Measurements from ENCODE around the gene SYT12. TPM values are rescaled to one million over a fixed set of nuclear protein-coding genes. Genes with fewer than 3 reads are reported as not detected.

Gene SYT12
- polyA plus RNA-seq, 1 donor = 0.18 TPM

DNA sequence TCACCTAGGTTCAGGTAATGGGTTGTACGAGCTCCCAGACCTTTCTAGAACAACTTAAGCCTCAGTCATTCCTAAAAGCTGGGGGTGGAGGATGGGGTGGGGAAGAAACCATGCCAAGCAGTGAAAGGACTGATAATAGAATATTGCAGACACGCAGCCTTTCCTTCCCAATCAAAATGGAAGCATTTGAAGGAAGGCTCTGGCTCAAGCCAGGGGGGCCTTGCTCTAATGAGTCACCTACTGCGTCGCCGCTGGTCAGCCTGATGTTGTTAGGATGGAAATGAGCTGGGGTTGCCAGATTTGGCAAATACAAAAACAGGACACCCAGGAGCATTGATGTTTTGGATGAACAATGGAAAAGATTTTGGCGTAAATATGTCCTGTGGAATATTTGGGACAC, 6.2 kb downstream of the SYT12 start:
- DNase-seq = no peak

DNA sequence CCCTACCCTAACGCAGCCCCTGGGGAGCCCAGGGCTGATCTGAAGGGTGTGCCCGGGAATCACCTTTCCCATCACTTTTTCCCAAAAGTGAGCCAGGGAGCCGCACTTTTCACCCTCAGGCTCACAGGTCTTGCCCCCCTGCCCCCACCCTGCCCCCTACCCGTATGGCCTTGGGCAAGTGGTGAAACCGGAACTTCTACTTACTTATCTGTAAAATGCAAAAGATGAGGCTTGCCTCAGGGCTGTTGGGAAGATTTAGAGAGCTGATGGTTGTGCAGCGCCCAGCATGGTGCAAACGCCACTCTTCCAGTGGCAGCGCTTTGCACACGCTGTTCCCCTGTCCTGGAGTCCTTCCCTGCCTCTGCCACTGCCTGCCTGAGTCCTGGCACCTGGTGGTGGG, 8.0 kb downstream of the SYT12 start:
- no peak for DNase-seq

DNA sequence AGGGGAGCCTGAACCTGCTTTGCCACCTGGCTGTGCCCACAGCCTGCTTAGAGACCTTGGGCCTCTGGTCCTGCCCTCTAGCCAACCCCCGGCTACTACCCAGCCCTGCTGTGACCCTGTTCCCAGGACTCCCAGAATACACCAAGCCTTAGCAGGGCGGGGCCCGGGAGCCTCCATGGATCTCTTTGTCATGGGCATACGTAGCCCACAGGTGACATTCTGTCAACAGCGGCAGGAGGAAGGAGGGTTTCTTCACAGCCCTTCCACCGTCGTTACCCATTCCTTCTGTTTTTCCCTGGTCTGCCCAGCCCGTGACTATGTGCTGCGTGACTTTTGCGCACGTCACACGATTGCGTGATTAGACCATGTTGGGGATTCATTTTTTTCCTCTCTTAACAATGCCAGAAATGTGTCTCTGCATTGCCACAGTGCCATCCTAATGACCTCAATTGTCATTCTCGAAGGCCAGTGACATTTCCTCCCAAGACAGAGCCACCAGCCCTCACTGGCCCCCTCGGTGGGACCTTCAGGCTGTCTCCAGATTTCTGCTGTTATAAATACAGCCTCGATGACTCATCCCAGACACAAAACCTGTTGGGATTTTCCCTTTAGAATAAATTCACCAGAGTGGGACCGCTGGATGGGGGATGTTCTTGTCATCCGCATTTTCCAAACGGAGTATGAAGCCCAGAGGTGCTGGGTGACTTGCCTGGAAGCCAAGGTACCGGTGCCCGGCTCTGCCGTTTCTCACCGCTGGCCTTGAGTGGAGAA, 9.0 kb downstream of the SYT12 start:
- no peak for DNase-seq

DNA sequence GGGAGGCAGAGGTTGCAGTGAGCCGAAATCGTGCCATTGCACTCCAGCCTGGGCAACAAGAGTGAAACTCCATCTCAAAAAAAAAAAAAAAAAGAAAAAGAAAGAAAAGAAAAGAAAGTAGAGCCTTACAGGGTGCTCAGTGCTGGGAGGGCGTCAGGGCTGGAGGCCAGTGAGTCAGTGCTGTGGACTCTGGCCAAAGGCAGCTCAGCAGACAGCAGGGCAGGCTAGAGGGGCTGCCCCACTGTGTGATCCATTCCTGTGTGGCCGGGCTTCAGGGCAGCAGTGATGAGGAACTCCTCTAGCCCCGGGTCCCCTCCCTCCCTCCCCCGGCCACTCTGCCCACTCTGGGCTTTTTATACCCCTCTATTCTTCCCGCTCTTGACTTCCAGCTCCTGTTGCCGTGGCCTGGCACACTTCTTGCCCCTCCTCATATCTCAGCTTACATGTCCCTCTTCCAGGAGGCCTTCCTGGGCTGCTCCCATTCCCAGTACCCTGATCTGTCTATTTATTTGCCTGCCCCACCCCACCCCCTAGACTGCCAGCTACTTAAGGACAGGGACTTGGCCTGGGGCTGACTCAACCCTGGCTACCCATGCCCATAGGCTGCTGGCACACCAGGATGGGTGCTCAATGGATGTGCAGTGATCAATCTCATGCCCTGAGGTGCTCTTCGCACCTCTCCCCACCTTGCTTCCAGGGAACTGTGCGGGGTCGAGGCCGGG, 10.1 kb downstream of the SYT12 start:
- no peak for DNase-seq

DNA sequence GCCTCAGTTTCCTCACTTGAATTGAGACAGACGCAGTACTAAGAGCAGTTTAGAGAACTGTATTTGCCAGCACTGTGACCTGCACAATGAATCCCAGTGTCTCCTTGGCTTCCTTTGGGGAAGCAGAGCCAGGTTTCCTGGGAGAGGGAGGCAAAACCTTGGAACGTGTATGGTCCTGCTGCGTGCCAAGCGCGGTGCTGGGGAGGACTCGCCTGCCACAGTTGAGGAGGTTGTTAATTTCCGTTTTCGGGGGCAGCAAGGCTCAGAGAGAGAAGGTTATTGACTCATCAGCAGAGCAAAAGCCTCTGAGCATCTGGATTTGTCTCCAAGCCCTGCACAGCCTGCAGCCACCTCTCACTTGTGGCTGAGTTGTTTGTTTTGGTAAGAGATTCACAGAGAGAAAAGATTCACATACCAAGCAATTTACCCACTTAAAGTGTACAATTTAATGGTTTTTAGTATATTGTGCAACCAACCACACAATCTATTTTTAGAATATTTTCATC, 10.8 kb downstream of the SYT12 start:
- no peak for DNase-seq

DNA sequence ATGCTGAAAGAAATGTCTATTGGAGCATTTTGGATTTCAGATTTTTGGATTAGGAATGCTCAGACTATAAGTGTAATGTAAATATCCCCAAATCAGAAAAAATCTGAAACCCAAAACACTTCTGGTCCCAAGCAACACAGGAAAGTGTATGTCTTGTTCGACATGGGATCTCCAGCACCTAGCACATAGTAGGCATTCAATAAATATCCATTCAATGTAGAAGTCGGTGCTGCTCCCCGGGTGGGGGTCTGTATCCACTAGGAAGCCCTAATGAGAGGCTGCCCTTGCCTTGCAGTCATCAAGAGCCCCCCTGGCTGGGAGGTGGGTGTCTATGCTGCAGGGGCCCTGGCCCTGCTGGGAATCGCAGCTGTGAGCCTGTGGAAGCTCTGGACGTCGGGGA, 11.4 kb downstream of the SYT12 start:
- no peak for DNase-seq

DNA sequence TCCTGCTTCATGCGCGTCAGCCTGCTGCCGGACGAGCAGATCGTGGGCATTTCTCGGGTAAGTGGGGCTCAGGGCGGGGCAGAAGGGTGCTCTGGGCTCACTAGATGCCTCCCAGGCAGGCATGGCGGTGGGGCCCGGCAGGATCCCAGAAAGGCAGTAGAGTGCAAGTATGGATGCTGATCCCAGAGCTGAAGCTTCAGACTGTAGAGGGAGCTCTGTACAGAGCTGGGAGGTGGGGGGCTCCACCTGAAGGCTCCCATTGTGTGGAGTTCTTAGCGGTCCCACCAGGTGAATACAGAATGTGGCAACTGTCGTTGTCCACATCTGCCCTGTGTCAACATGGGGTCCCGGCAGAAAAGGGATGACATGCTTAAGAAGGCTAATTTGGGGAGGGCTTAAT, 17.2 kb downstream of the SYT12 start:
- no peak for DNase-seq

DNA sequence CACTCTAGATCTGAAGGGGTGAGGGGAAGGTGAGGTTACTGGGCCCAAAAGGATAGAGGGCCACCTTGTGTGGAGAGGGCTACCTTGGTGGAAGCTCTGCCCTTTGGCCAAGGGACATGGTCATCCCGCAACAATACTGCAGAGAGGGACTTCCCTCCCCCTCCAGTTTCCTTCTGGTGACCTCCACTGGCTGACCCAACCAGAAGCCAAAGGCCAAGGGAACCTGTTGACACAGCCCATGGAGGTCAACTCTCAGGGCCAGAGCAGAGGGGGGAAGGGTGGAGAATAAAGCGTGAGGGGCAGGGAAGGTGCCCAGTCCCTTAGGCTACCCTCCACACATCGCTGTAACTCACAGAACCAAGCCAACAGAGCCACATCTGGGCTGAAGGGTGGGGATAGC, 18.7 kb downstream of the SYT12 start:
- DNase-seq = no peak

DNA sequence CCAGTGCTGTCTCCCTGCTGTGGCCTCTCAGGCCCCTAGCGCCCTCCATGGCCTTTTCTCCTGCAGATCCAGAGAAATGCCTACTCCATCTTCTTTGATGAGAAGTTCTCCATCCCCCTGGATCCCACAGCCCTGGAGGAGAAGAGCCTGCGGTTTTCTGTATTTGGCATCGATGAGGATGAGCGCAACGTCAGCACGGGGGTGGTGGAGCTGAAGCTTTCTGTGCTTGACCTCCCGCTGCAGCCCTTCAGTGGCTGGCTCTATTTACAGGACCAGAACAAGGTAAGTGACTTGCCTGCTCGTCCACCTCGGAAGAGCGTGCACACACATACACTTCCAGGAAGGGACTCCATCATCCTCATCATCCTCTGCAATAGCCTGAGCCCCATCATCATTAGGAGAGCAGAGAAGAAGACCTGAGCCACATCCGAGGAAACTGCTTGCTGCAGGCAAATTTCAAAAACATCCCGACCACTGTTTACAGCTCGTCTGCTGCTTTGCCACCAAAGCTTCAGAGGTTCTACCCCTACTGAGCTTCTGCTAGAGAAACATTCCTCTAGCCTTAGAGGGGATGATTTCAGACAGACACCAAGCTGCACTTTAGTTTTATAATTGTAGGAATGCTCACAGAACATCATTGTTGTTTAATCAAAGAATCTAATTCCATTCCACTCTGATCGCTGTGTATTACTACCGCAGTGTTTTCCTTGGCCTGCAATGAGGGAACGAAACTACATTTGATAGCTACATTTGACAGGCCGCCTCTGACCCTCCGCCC, 20.8 kb downstream of the SYT12 start:
- DNase-seq = no peak

DNA sequence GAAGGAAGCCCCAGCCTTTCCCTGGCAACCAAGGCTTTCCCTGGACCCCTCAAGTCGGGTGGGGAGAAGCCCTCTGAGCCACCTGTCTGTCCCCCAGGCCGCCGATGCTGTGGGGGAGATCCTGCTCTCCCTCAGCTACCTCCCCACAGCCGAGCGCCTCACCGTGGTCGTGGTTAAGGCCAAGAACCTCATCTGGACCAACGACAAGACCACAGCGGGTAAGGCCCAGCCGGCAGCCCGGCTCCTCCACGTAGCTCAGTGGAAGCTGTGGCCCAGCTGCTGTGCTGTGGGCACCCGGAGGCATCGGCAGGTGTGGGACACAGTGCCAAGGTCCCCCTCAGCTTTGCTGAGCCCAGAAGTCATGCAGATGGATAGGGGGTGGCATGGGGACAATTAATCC, 21.6 kb downstream of the SYT12 start:
- no peak for DNase-seq

DNA sequence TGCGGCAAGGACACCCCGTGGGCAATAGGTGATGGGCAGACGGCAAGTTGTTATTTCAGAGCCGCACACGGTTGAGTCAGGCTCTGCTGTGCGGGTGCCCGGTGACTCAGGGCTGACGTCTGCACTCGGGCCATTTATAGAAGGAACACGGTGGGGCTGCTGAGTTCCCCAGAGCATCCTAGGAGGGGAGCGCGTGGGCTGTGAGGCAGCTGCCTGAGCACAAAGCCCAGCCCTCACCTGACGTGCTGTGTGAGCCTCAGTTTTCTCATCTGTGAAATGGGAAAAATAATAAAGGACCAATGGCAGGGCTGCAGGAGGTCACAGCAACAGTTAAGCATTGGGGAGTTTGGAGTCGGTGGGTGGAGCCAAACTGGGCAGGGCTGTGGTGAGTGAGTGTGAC, 22.4 kb downstream of the SYT12 start:
- no peak for DNase-seq

DNA sequence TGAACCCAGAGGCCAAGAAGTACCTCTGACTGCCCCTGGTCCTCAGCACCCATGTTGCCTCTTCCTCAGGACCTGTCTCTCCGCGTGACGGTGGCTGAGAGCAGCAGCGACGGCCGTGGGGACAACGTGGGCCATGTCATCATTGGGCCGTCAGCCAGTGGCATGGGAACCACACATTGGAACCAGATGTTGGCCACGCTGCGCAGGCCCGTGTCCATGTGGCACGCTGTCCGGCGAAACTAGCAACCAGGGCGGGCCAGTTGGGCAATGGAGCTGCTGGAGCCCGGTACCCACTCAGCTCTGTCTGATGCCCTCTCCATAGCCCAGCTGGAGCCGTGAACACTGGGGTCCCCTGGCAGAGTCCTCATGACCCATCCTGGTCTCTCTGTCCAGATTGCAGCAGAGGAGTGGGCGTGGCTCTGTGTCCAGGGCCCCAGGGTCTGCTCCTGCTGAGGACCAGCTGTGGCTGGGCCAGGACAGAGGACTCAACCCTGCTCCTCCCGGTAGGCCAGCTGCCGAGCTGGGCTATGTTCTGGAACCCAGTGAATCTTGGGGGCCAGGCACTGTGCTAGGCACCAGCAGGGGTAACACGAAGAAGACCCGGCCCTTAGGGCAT, 25.7 kb downstream of the SYT12 start:
- no peak for DNase-seq

DNA sequence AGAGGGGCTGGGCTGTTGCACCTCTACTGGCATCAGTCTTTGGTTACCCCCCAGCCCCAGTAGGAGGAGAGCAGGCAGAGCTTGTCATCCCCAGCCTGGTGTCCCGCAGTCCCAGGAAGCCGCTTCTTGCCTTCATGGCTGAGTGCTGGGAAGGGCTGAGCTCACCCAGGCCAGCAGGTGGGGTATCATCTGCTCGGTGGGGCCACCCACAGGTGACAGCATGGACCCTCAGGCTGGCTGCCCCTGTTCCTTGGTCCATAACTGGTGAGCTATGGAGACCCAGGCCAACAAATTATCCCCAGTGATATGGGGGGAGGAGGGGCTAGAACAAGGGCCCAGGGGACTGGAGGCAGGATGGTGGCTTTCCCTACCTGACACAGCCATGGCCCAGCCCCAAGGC, 27.2 kb downstream of the SYT12 start:
- no peak for DNase-seq

DNA sequence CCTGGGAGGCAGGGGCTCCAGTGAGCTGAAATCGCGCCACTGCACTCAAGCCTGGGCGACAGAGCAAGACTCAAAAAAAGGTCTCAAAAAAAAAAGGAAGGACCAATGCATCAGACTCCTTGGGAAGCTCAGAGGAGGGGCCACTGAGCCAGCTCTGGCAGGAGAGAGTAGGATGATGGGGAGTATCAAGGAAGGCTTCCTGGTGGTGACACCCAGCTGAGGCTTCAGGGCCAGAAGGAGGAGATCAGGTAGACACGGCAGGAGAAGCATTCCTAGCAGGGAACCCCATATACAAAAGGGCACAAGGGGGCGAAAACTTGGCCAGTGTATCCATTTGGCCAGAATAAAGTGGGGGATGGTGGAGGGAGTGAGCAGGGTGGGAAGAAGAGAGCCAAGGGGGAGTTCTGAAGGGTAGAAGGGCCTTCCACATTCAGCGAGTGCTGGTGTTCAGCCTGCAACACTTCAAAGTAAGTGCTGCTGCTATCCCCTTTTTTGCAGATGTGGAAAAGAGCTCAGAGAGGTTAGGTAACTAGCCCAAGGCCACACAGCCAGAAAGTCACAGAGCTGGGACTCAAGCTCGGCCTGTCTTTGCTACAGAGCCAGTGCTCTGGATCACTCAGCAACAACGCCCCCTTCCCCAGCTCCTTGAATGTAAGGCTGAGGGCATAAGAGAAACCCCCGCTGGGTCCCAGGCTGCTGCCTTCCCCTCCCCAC, 28.4 kb downstream of the SYT12 start:
- DNase-seq = no peak

DNA sequence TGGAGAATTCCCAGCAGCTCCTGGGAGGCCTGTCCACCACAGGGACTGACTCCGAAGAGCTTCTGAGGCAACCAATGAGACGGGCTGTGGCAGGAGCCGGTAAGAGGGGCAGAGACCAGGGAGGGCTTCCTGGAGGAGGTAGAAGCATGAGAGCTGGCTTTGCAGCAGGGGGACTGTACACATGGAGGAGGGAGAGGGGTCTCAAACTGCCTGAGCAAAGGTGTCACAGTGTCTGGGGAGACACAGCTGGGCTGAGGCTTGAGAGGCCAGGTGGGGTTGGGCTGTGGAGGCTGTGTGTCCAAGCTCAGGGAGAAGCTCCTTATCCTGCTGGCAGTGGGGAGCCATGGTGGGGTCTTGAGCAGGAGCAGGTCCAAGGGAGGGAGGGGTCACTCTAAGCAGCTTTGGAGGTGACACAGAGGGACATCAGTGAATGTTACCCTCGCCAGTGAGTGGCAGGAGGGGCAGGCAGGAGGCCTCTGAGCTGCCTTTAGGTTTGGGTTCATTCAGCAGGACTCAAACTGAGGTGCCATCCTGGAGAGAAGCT, 29.1 kb downstream of the SYT12 start:
- DNase-seq = no peak

DNA sequence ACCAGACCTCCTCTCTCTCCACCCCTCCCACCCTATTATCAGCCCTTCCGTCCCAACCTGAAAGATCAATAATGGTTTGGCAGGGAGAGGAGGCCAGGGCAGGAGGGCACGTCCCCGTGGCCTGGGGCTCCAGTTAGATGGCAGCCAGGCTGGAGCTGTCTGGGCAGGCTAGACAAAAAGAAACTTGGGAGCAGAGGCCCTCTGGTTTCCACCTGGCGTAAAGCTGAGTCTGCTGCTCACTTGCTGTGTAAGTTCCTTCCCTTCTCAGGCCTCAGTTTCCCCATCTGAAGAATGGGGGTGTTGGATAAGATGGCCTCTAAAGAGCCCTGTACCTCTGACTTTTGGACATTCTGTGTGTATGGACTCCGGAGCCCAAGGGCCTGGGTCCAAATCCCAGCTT, 30.0 kb downstream of the SYT12 start:
- no peak for DNase-seq

DNA sequence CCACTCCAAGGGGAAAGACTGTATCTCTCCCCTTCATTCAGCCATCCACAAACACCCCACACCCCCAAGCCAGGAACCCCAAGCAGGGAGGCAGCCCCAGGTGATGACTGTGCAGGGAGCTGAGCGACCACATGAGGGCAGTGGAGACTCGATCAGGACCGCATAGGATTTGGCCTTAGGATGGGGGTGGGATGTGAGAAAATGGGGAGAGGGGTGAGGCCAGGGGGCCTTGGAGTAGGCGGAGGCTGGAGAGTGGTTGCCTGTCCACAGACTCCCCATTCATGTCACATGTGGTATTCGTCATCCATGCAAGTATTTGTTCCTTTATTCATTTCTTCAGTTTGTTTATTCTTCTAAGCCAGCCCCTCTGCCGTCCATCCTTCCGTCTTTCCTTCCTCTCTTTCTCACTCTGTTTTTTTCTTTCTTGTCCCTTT, 31.0 kb downstream of the SYT12 start:
- no peak for DNase-seq

DNA sequence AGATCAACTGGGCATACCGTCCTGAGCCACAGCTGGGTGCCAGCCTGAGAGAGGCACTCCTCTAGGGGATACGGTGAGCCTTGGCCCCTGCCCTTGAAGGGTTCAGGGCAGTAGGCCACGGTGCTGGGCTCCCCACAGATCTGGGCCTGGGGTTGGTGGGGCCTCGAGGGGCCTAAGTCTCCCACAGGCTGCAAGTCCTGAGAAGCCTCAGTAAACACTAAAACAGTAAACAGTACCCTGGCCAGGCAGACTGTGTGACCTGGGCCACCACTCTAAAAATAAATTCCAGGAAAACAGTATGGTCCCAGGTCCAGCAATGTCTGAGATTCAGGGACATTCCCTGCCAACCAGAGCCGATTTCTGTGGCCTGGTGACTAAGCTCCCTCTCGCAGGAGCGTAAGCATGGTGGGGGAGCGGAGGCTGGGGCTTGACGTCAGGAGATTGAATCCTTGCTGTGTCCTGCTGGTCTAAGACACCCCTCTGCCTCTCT, 31.5 kb downstream of the SYT12 start:
- no peak for DNase-seq

DNA sequence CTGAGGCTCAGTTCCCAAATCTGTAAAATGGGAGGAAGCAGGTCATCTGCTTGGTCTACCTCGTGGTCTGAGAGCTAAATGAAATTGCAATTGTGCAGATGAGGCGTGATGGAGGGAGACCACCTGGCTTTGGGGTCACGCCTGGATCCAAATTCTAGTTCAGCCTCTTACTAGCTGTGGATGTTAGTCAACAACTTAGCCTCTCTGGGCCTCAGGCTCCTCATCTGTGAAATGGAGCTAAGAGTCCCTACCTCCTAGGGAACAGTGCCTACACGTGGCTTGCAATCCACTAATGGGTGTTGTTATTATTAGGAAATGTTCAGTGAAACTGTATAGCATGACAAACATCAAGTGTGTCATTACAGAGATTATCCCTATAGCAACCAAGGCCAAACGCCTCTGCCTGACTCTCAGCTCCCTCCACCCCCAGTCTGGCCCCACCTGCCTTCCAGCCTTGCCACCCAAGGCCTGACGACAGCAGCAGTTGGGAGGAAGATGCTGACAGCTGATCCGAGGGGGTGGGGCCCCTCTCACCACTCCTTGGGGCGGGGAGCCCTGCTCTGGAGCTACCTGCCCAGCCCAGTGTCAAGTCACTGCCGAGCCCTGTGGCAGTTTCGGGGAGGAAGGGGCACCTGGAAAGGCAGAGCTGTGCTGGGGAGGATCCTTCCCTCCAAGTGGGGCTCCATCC, 32.0 kb downstream of the SYT12 start:
- DNase-seq = no peak

DNA sequence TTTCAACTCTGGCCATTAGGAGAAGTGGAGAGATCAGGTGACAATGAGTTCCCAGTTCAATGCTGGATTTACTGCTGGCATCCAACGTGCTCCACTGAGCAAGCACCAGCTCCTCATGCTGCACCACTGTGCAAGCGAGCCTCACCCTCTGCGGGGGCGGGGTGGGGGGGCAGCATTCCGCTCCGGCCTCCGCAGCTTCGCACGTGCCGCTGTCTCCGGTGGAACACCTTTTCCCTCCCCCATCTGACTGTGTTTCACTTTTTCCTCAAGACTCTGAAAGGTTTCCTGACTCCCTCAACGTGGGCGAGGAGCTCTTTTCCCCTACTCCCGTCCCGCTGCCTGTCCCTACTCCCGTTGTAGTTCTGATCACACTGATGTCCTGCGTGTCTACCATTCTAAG, 32.9 kb downstream of the SYT12 start:
- no peak for DNase-seq
